Measurements from ENCODE around the gene IQCC. TPM values are rescaled to one million over a fixed set of nuclear protein-coding genes. Genes with fewer than 3 reads are reported as not detected.
A peak's percentile ranks its signal among the peaks of the same experiment; 100 is the strongest.

IQCC gene
- total RNA-seq, 6 experiments from 2014 or later = 0.27 to 0.87 (median 0.41) TPM

GRCh38 chr1:32208891-32209328 is 3.4 kb downstream of the IQCC start, which contains the start of gene DCDC2B:
Gene DCDC2B, plus strand, starts transcription at chr1:32209089. Its CDS starts 5 bp downstream, at chr1:32209094.
- WGBS (ENCODE audit: insufficient coverage, low coverage, low lambda C conversion rate, missing lambda C conversion rate) = 100% methylated on average over 2 of the region's 5 CpGs
- intact Hi-C loops (cut with DNase I) = no loop called here
- TF ChIP-seq POLR2A (IDR thresholded peaks at IDR 0.05) = no peak
- TF ChIP-seq, protein P1, sequence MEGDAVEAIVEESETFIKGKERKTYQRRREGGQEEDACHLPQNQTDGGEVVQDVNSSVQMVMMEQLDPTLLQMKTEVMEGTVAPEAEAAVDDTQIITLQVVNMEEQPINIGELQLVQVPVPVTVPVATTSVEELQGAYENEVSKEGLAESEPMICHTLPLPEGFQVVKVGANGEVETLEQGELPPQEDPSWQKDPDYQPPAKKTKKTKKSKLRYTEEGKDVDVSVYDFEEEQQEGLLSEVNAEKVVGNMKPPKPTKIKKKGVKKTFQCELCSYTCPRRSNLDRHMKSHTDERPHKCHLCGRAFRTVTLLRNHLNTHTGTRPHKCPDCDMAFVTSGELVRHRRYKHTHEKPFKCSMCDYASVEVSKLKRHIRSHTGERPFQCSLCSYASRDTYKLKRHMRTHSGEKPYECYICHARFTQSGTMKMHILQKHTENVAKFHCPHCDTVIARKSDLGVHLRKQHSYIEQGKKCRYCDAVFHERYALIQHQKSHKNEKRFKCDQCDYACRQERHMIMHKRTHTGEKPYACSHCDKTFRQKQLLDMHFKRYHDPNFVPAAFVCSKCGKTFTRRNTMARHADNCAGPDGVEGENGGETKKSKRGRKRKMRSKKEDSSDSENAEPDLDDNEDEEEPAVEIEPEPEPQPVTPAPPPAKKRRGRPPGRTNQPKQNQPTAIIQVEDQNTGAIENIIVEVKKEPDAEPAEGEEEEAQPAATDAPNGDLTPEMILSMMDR (IDR thresholded peaks at IDR 0.05) = no peak
- Histone ChIP-seq H3K27ac (no peak within 1 kb of the TSS), H3K27me3 (no peaks in the 10 kb centered on the region), H3K36me3 (no peaks in the 10 kb centered on the region), H3K4me1 (peaks cover 0 to 4% (median under 1%) of the 10 kb centered on the region in 4 donors), H3K4me3 (no peak within 1 kb of the TSS), H3K9me3 (no peaks in the 10 kb centered on the region)
- DNase-seq (peak in 1 of 3 donors; percentile 64), ATAC-seq (peak in 2 of 4 donors; percentile 11 to 27)

- Histone ChIP-seq H3K4me3 (no peak overlapping the region), H3K27ac (peak overlapping the region in 1 of 3 donors; percentile 9), H3K9me3 (no peaks in the 10 kb centered on the region), H3K27me3 (no peaks in the 10 kb centered on the region), H3K36me3 (peaks cover 0 to 6% (median 0%) of the 10 kb centered on the region in 4 donors), H3K4me1 (peaks cover 0 to under 1% (median 0%) of the 10 kb centered on the region in 4 donors)
- TF ChIP-seq, protein P1 (IDR thresholded peaks at IDR 0.05) = peak; percentile 73 to 87 (median 84)
- no peak for TF ChIP-seq POLR2A (IDR thresholded peaks at IDR 0.05)
- 65% methylated on average over 6 of the region's 10 CpGs for WGBS (ENCODE audit: insufficient coverage, low coverage, low lambda C conversion rate, missing lambda C conversion rate)
- peak in 2 of 3 donors; percentile 67 to 69 for DNase-seq
- intact Hi-C loops (cut with DNase I) = loop anchor here in 1 of 2 donors (10.0 kb wide), 1 partner anchor 149 kb away; the partner anchor contains the start of genes FAM229A and TSSK3
- ATAC-seq = peak; percentile 89 to 96 (median 94)
Measured at GRCh38 chr1:32215629-32216480, 10.4 kb downstream of the IQCC start.

DNA sequence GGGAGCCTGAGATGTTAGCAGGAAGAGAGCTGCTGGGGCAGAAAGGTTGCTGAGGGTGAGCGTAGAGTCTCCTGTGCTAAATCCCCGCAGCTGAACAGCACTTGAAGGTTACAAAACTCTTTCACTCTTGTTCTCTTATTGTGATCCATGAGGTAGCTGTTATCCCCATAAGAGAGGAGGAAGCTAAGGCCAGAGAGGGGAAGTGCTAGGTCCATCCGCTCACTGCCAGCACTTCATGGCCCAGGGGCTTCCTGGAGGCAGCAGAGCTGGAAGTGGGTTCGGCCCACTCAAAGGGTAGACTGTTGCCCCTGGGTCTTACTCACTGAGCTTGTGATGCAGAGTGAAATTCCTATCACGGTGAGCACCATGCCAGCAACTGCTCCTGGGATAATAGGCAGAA is 11.1 kb downstream of the IQCC start:
- intact Hi-C loops (cut with DNase I) = loop anchor here in 1 of 2 donors (10.0 kb wide), 1 partner anchor 148 kb away; the partner anchor contains the start of genes FAM229A and TSSK3
- H3K27ac ChIP-seq = no peak overlapping the region
- DNase-seq (no peak), ATAC-seq (peak in 1 of 4 donors; percentile 23)
- no peak for TF ChIP-seq POLR2A (IDR thresholded peaks at IDR 0.05)
- TF ChIP-seq, protein P1 (IDR thresholded peaks at IDR 0.05) = no peak
- H3K27me3 ChIP-seq = no peaks in the 10 kb centered on the region
- 57% methylated on average over 1 of the region's 5 CpGs for WGBS (ENCODE audit: insufficient coverage, low coverage, low lambda C conversion rate, missing lambda C conversion rate)
- peaks cover 0 to 7% (median 3%) of the 10 kb centered on the region in 4 donors for H3K4me1 ChIP-seq
- H3K9me3 ChIP-seq = no peaks in the 10 kb centered on the region
- H3K4me3 ChIP-seq = no peak overlapping the region
- peaks cover 0 to 6% (median 0%) of the 10 kb centered on the region in 4 donors for H3K36me3 ChIP-seq

DNA sequence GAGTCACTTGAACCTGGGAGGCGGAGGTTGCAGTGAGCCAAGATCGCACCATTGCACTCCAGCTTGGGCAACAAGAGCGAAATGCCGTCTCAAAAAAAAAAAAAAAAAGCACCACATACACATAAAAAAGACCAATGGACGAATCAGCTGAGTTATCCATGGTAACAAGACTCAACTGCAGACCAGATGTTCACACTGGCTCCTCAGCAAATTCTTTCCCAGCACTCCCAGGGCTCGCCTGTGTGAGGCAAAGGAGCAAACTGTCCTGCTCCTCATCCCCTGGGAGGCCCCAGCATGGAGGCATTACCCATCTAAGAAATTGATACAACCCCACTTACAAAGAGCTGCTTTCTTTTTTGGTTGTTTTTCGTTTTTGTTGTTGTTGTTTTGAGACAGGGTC is 13.6 kb downstream of the IQCC start:
- no peak for DNase-seq
- Histone ChIP-seq H3K9me3 (no peaks in the 10 kb centered on the region), H3K27me3 (no peaks in the 10 kb centered on the region), H3K36me3 (peaks cover 0 to 6% (median 0%) of the 10 kb centered on the region in 4 donors), H3K27ac (no peak overlapping the region), H3K4me1 (peaks cover 0 to 22% (median 13%) of the 10 kb centered on the region in 4 donors), H3K4me3 (no peak overlapping the region)
- TF ChIP-seq, protein P1 (IDR thresholded peaks at IDR 0.05) = no peak
- no peak for TF ChIP-seq POLR2A (IDR thresholded peaks at IDR 0.05)
- no peak for ATAC-seq
- intact Hi-C loops (cut with DNase I) = loop anchor here in 1 of 2 donors (10.0 kb wide), 1 partner anchor 146 kb away; the partner anchor contains the start of genes FAM229A and TSSK3
- WGBS (ENCODE audit: insufficient coverage, low coverage, low lambda C conversion rate, missing lambda C conversion rate) = 73% methylated on average over 2 of the region's 7 CpGs

Measured in right lobe of liver (tissue), 6 donors.